ENCODE data around the gene RNF214. TPM values are rescaled to one million over a fixed set of nuclear protein-coding genes. Genes with fewer than 3 reads are reported as not detected.

Gene RNF214
- total and polyA plus RNA-seq, 4 donors = 10.9 to 32.7 (median 21.9) TPM

GRCh38 chr11:117300773-117301172, 68.3 kb downstream of the RNF214 start:
- intact Hi-C loops (cut with DNase I) = no loop called here
- ATAC-seq (ENCODE audit: low FRiP score) = no peak
- WGBS, 2 donors = 43 to 50% methylated on average over 5 of the region's 5 CpGs
- Histone ChIP-seq H3K27ac (ENCODE audit: low read depth in 1 of 2, low read length in 2 of 2) (no peak overlapping the region), H3K4me3 (ENCODE audit: low read length in 2 of 2) (no peak overlapping the region), H3K27me3 (ENCODE audit: control insufficient read depth in 1 of 2, insufficient read depth in 2 of 2, low read length in 1 of 2) (no peaks in the 10 kb centered on the region), H3K4me1 (ENCODE audit: control insufficient read depth in 1 of 2, insufficient read depth in 2 of 2, low read length in 2 of 2) (no peaks in the 10 kb centered on the region), H3K36me3 (ENCODE audit: control insufficient read depth in 1 of 2, insufficient read depth in 2 of 2, low read length in 1 of 2) (no peaks in the 10 kb centered on the region), H3K9me3 (ENCODE audit: control insufficient read depth, low read length) (no peaks in the 10 kb centered on the region)
- DNase-seq = no peak

- 84 to 90% methylated on average over 7 of the region's 7 CpGs for WGBS, 2 donors
- Histone ChIP-seq H3K36me3 (ENCODE audit: control insufficient read depth in 1 of 2, insufficient read depth in 2 of 2, low read length in 1 of 2) (no peaks in the 10 kb centered on the region), H3K27ac (ENCODE audit: low read depth in 1 of 2, low read length in 2 of 2) (no peak overlapping the region), H3K4me1 (ENCODE audit: control insufficient read depth in 1 of 2, insufficient read depth in 2 of 2, low read length in 2 of 2) (no peaks in the 10 kb centered on the region), H3K9me3 (ENCODE audit: control insufficient read depth, low read length) (no peaks in the 10 kb centered on the region), H3K27me3 (ENCODE audit: control insufficient read depth in 1 of 2, insufficient read depth in 2 of 2, low read length in 1 of 2) (no peaks in the 10 kb centered on the region), H3K4me3 (ENCODE audit: low read length in 2 of 2) (no peak overlapping the region)
- ATAC-seq (ENCODE audit: low FRiP score) = no peak
- DNase-seq = no peak
- intact Hi-C loops (cut with DNase I) = no loop called here
Measured at GRCh38 chr11:117302228-117302627, 69.8 kb downstream of the RNF214 start.

- H3K27me3 ChIP-seq (ENCODE audit: control insufficient read depth in 1 of 2, insufficient read depth in 2 of 2, low read length in 1 of 2) = no peaks in the 10 kb centered on the region
- no peak for ATAC-seq (ENCODE audit: low FRiP score)
- no peak for DNase-seq
- H3K36me3 ChIP-seq (ENCODE audit: control insufficient read depth in 1 of 2, insufficient read depth in 2 of 2, low read length in 1 of 2) = no peaks in the 10 kb centered on the region
- no peaks in the 10 kb centered on the region for H3K4me1 ChIP-seq (ENCODE audit: control insufficient read depth in 1 of 2, insufficient read depth in 2 of 2, low read length in 2 of 2)
- intact Hi-C loops (cut with DNase I) = no loop called here
- no peak overlapping the region for H3K27ac ChIP-seq (ENCODE audit: low read depth in 1 of 2, low read length in 2 of 2)
- WGBS, 2 donors = 69 to 75% methylated on average over 4 of the region's 4 CpGs
- H3K4me3 ChIP-seq (ENCODE audit: low read length in 2 of 2) = no peak overlapping the region
- no peaks in the 10 kb centered on the region for H3K9me3 ChIP-seq (ENCODE audit: control insufficient read depth, low read length)
Measured at GRCh38 chr11:117303101-117303500, 70.6 kb downstream of the RNF214 start.

GRCh38 chr11:117303646-117304315, 71.3 kb downstream of the RNF214 start:
- no peaks in the 10 kb centered on the region for H3K27me3 ChIP-seq (ENCODE audit: control insufficient read depth in 1 of 2, insufficient read depth in 2 of 2, low read length in 1 of 2)
- intact Hi-C loops (cut with DNase I) = no loop called here
- H3K9me3 ChIP-seq (ENCODE audit: control insufficient read depth, low read length) = no peaks in the 10 kb centered on the region
- DNase-seq (no peak), ATAC-seq (ENCODE audit: low FRiP score) (no peak)
- H3K4me1 ChIP-seq (ENCODE audit: control insufficient read depth in 1 of 2, insufficient read depth in 2 of 2, low read length in 2 of 2) = no peaks in the 10 kb centered on the region
- no peak overlapping the region for H3K4me3 ChIP-seq (ENCODE audit: low read length in 2 of 2)
- no peak overlapping the region for H3K27ac ChIP-seq (ENCODE audit: low read depth in 1 of 2, low read length in 2 of 2)
- H3K36me3 ChIP-seq (ENCODE audit: control insufficient read depth in 1 of 2, insufficient read depth in 2 of 2, low read length in 1 of 2) = no peaks in the 10 kb centered on the region
- 79 to 81% methylated on average over 5 of the region's 5 CpGs for WGBS, 2 donors

GRCh38 chr11:117305145-117305544, 72.7 kb downstream of the RNF214 start:
- DNase-seq (no peak), ATAC-seq (ENCODE audit: low FRiP score) (no peak)
- H3K27me3 ChIP-seq (ENCODE audit: control insufficient read depth in 1 of 2, insufficient read depth in 2 of 2, low read length in 1 of 2) = no peaks in the 10 kb centered on the region
- H3K36me3 ChIP-seq (ENCODE audit: control insufficient read depth in 1 of 2, insufficient read depth in 2 of 2, low read length in 1 of 2) = no peaks in the 10 kb centered on the region
- no peak overlapping the region for H3K4me3 ChIP-seq (ENCODE audit: low read length in 2 of 2)
- H3K27ac ChIP-seq (ENCODE audit: low read depth in 1 of 2, low read length in 2 of 2) = no peak overlapping the region
- H3K4me1 ChIP-seq (ENCODE audit: control insufficient read depth in 1 of 2, insufficient read depth in 2 of 2, low read length in 2 of 2) = no peaks in the 10 kb centered on the region
- intact Hi-C loops (cut with DNase I) = no loop called here
- no peaks in the 10 kb centered on the region for H3K9me3 ChIP-seq (ENCODE audit: control insufficient read depth, low read length)
- WGBS, 2 donors = 94 to 96% methylated on average over 3 of the region's 3 CpGs

GRCh38 chr11:117309310-117309709, 76.8 kb downstream of the RNF214 start:
- no peaks in the 10 kb centered on the region for H3K9me3 ChIP-seq (ENCODE audit: control insufficient read depth, low read length)
- ATAC-seq (ENCODE audit: low FRiP score) = no peak
- H3K36me3 ChIP-seq (ENCODE audit: control insufficient read depth in 1 of 2, insufficient read depth in 2 of 2, low read length in 1 of 2) = no peaks in the 10 kb centered on the region
- WGBS, 2 donors = 94 to 96% methylated on average over 7 of the region's 7 CpGs
- no peaks in the 10 kb centered on the region for H3K4me1 ChIP-seq (ENCODE audit: control insufficient read depth in 1 of 2, insufficient read depth in 2 of 2, low read length in 2 of 2)
- no peak for DNase-seq
- H3K4me3 ChIP-seq (ENCODE audit: low read length in 2 of 2) = no peak overlapping the region
- H3K27ac ChIP-seq (ENCODE audit: low read depth in 1 of 2, low read length in 2 of 2) = no peak overlapping the region
- H3K27me3 ChIP-seq (ENCODE audit: control insufficient read depth in 1 of 2, insufficient read depth in 2 of 2, low read length in 1 of 2) = no peaks in the 10 kb centered on the region
- intact Hi-C loops (cut with DNase I) = no loop called here

GRCh38 chr11:117313091-117313490, 80.6 kb downstream of the RNF214 start:
- Histone ChIP-seq H3K4me3 (ENCODE audit: low read length in 2 of 2) (no peak overlapping the region), H3K27me3 (ENCODE audit: control insufficient read depth in 1 of 2, insufficient read depth in 2 of 2, low read length in 1 of 2) (no peaks in the 10 kb centered on the region), H3K27ac (ENCODE audit: low read depth in 1 of 2, low read length in 2 of 2) (no peak overlapping the region), H3K4me1 (ENCODE audit: control insufficient read depth in 1 of 2, insufficient read depth in 2 of 2, low read length in 2 of 2) (no peaks in the 10 kb centered on the region), H3K36me3 (ENCODE audit: control insufficient read depth in 1 of 2, insufficient read depth in 2 of 2, low read length in 1 of 2) (no peaks in the 10 kb centered on the region), H3K9me3 (ENCODE audit: control insufficient read depth, low read length) (no peaks in the 10 kb centered on the region)
- intact Hi-C loops (cut with DNase I) = no loop called here
- ATAC-seq (ENCODE audit: low FRiP score) (no peak), DNase-seq (no peak)
- WGBS, 2 donors = 84 to 86% methylated on average over 5 of the region's 5 CpGs

GRCh38 chr11:117313828-117314768, 81.6 kb downstream of the RNF214 start:
- Histone ChIP-seq H3K4me3 (ENCODE audit: low read length in 2 of 2) (no peak overlapping the region), H3K9me3 (ENCODE audit: control insufficient read depth, low read length) (no peaks in the 10 kb centered on the region), H3K27me3 (ENCODE audit: control insufficient read depth in 1 of 2, insufficient read depth in 2 of 2, low read length in 1 of 2) (no peaks in the 10 kb centered on the region), H3K36me3 (ENCODE audit: control insufficient read depth in 1 of 2, insufficient read depth in 2 of 2, low read length in 1 of 2) (no peaks in the 10 kb centered on the region), H3K27ac (ENCODE audit: low read depth in 1 of 2, low read length in 2 of 2) (no peak overlapping the region), H3K4me1 (ENCODE audit: control insufficient read depth in 1 of 2, insufficient read depth in 2 of 2, low read length in 2 of 2) (no peaks in the 10 kb centered on the region)
- WGBS, 2 donors = 75 to 81% methylated on average over 14 of the region's 14 CpGs
- DNase-seq (peak in 1 of 2 donors; percentile 40), ATAC-seq (ENCODE audit: low FRiP score) (no peak)
- intact Hi-C loops (cut with DNase I) = no loop called here
